NCI-H187 treated with DMSO at 0.1 percent for 48 hours (cell line): ENCODE measurements around the gene ZNF92.
"Not testable (repeated sequence)": the region's sequence is repeated elsewhere in the genome, so short reads cannot be mapped to it uniquely, and the experiment has no call there.

Source experiments
- DNase-seq: peaks from one replicate; lab custom pipeline; 2025; lab: John Stamatoyannopoulos, UW

The ZNF92 gene

GRCh38 chr7:65373608-65374351 is at the start of gene ZNF92:
Gene ZNF92 (plus strand): TSS chr7:65373855. CDS start chr7:65373998, 143 bp downstream.
- peak; percentile 91 for DNase-seq

- DNase-seq = no peak
These were observed 47.7 kb upstream of the ZNF92 start for GRCh38 chr7:65325793-65326432.

- DNase-seq = no peak
These were observed 35.3 kb upstream of the ZNF92 start for GRCh38 chr7:65338346-65338745.

- DNase-seq = no peak
These were observed 34.4 kb upstream of the ZNF92 start for GRCh38 chr7:65339257-65339656.

- no peak for DNase-seq
These were observed 30.7 kb upstream of the ZNF92 start for GRCh38 chr7:65342723-65343629.

- DNase-seq = not testable (repeated sequence)
These were observed 29.1 kb upstream of the ZNF92 start for GRCh38 chr7:65344541-65344940.

GRCh38 chr7:65354263-65354662 is 19.4 kb upstream of the ZNF92 start:
- DNase-seq = no peak

- DNase-seq = no peak
These were observed 3.8 kb upstream of the ZNF92 start for GRCh38 chr7:65369843-65370242.

GRCh38 chr7:65371468-65371867 is 2.2 kb upstream of the ZNF92 start:
- DNase-seq = no peak

- DNase-seq = no peak
These were observed 5.7 kb downstream of the ZNF92 start for GRCh38 chr7:65379318-65379717.

- DNase-seq = no peak
These were observed 8.1 kb downstream of the ZNF92 start for GRCh38 chr7:65381742-65382141.

- no peak for DNase-seq
These were observed 8.8 kb downstream of the ZNF92 start for GRCh38 chr7:65382452-65382851.

GRCh38 chr7:65387891-65388290 is 14.2 kb downstream of the ZNF92 start:
- no peak for DNase-seq

GRCh38 chr7:65390588-65390987 is 16.9 kb downstream of the ZNF92 start:
- DNase-seq = no peak

- DNase-seq = no peak
These were observed 24.1 kb downstream of the ZNF92 start for GRCh38 chr7:65397730-65398142.

GRCh38 chr7:65398671-65399070 is 25.0 kb downstream of the ZNF92 start:
- DNase-seq = not testable (repeated sequence)

- not testable (repeated sequence) for DNase-seq
These were observed 25.4 kb downstream of the ZNF92 start for GRCh38 chr7:65399101-65399500.

- no peak for DNase-seq
These were observed 30.4 kb downstream of the ZNF92 start for GRCh38 chr7:65404020-65404419.

GRCh38 chr7:65406706-65407105 is 33.1 kb downstream of the ZNF92 start:
- not testable (repeated sequence) for DNase-seq

- DNase-seq = no peak
These were observed 35.7 kb downstream of the ZNF92 start for GRCh38 chr7:65409363-65409762.

GRCh38 chr7:65411249-65411648 is 37.6 kb downstream of the ZNF92 start:
- DNase-seq = no peak

GRCh38 chr7:65422670-65423069 is 49.0 kb downstream of the ZNF92 start:
- no peak for DNase-seq

GRCh38 chr7:65423286-65423685 is 49.6 kb downstream of the ZNF92 start:
- DNase-seq = not testable (repeated sequence)
